HG03108 (cell line): Measurements from ENCODE around the gene KIF24.
"Not testable (repeated sequence)": the region's sequence is repeated elsewhere in the genome, so short reads cannot be mapped to it uniquely, and the experiment has no call there.

Experiments
- ATAC-seq: cut with Tn5 transposase; IDR thresholded peaks from one replicate; pipeline ENCODE4 v1.9.1; 2021; ENCODE audit warnings: moderate library complexity; ENCODE audit not compliant: unreplicated experiment

Gene KIF24

GRCh38 chr9:34366365-34366764 lies 37.3 kb upstream of the KIF24 start:
- no peak for ATAC-seq

- ATAC-seq: no peak
Measured at GRCh38 chr9:34365282-34365681, 36.2 kb upstream of the KIF24 start.

- ATAC-seq: no peak
Measured at GRCh38 chr9:34363619-34364351, 34.7 kb upstream of the KIF24 start.

- ATAC-seq: no peak
Measured at GRCh38 chr9:34362614-34363214, 33.6 kb upstream of the KIF24 start.

GRCh38 chr9:34352957-34353356 lies 23.9 kb upstream of the KIF24 start:
- not testable (repeated sequence) for ATAC-seq

GRCh38 chr9:34352122-34352652 lies 23.1 kb upstream of the KIF24 start:
- ATAC-seq: not testable (repeated sequence)

GRCh38 chr9:34349324-34349723 lies 20.3 kb upstream of the KIF24 start:
- no peak for ATAC-seq

GRCh38 chr9:34347800-34348158 lies 18.7 kb upstream of the KIF24 start:
- ATAC-seq: no peak

- no peak for ATAC-seq
Measured at GRCh38 chr9:34346873-34347799, 18.1 kb upstream of the KIF24 start.

GRCh38 chr9:34343605-34344004 lies 14.5 kb upstream of the KIF24 start:
- no peak for ATAC-seq

- no peak for ATAC-seq
Measured at GRCh38 chr9:34343090-34343489, 14.0 kb upstream of the KIF24 start.

- ATAC-seq: no peak
Measured at GRCh38 chr9:34341659-34342295, 12.7 kb upstream of the KIF24 start.

- ATAC-seq: no peak
Measured at GRCh38 chr9:34338665-34339385, 9.8 kb upstream of the KIF24 start.

GRCh38 chr9:34338079-34338478 lies 9.0 kb upstream of the KIF24 start:
- ATAC-seq: not testable (repeated sequence)

- no peak for ATAC-seq
Measured at GRCh38 chr9:34337403-34337802, 8.3 kb upstream of the KIF24 start.

GRCh38 chr9:34335376-34335775 lies 6.3 kb upstream of the KIF24 start:
- ATAC-seq: no peak

- no peak for ATAC-seq
Measured at GRCh38 chr9:34334916-34335315, 5.8 kb upstream of the KIF24 start.

GRCh38 chr9:34334337-34334824 lies 5.3 kb upstream of the KIF24 start:
- ATAC-seq: no peak

- no peak for ATAC-seq
Measured at GRCh38 chr9:34333836-34334235, 4.8 kb upstream of the KIF24 start.
